ENCODE measurements around the gene SLC9A3. TPM values are rescaled to one million over a fixed set of nuclear protein-coding genes. Genes with fewer than 3 reads are reported as not detected.

Gene SLC9A3
- total RNA-seq, 1 donor from 2014 or later, result 1.6 TPM

DNA sequence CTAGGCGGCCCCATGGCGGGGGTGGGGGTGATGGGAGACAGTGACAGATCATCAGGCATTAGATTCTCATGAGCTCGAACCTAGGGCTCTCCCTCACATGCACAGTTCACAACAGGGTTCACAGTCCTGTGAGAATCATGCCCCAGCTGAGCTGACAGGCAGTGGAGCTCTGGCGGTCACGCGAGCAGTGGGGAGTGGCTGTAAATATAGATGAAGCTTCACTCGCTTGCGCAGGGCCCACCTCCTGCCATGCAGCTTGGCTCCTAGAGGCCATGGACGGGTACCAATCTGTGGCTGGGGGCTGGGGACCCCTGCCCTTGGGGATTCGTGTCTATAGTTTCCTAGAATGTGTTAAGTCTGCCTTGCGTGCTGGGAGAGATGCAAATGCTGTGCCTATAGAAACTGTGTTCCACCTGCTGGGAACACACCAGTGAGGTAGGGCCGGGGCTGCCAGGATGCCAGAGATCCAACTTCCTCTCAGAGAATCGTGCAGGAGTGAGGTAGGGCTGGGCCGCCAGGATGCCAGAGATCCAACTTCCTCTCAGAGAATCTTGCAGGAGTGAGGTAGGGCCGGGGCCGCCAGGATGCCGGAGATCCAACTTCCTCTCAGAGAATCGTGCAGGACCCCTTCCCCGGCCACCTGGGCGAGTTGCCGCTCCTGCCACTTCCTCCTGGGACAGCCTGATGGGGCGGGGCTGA is 95.3 kb downstream of the SLC9A3 start:
- Histone ChIP-seq H3K9me3 (ENCODE audit: control insufficient read depth in 3 of 3, low read length in 3 of 3) (no peaks in the 10 kb centered on the region), H3K27me3 (ENCODE audit: control insufficient read depth in 3 of 3, insufficient read depth in 3 of 3, low read length in 3 of 3) (peaks cover 13 to 43% (median 13%) of the 10 kb centered on the region in 3 donors), H3K27ac (ENCODE audit: low read depth, low read length) (no peak overlapping the region), H3K9ac (ENCODE audit: low read depth in 1 of 3, low read length in 3 of 3) (no peak overlapping the region), H3K36me3 (ENCODE audit: control insufficient read depth in 3 of 3, insufficient read depth in 3 of 3, low read length in 3 of 3) (no peaks in the 10 kb centered on the region), H3K4me1 (ENCODE audit: control insufficient read depth in 3 of 3, insufficient read depth in 3 of 3, low read length in 3 of 3) (peaks cover 0 to 4% (median 0%) of the 10 kb centered on the region in 3 donors), H3K4me3 (ENCODE audit: low read length in 3 of 3) (no peak overlapping the region)

- Histone ChIP-seq H3K4me3 (ENCODE audit: low read length in 3 of 3) (no peak overlapping the region), H3K27ac (ENCODE audit: low read depth, low read length) (no peak overlapping the region), H3K4me1 (ENCODE audit: control insufficient read depth in 3 of 3, insufficient read depth in 3 of 3, low read length in 3 of 3) (peaks cover 0 to 4% (median 0%) of the 10 kb centered on the region in 3 donors), H3K27me3 (ENCODE audit: control insufficient read depth in 3 of 3, insufficient read depth in 3 of 3, low read length in 3 of 3) (peaks cover 13 to 36% (median 13%) of the 10 kb centered on the region in 3 donors), H3K9ac (ENCODE audit: low read depth in 1 of 3, low read length in 3 of 3) (no peak overlapping the region), H3K36me3 (ENCODE audit: control insufficient read depth in 3 of 3, insufficient read depth in 3 of 3, low read length in 3 of 3) (no peaks in the 10 kb centered on the region), H3K9me3 (ENCODE audit: control insufficient read depth in 3 of 3, low read length in 3 of 3) (no peaks in the 10 kb centered on the region)
Observed at GRCh38 chr5:428219-428618, 96.0 kb downstream of the SLC9A3 start.

GRCh38 chr5:427415-428087 is 96.7 kb downstream of the SLC9A3 start:
- H3K27ac ChIP-seq (ENCODE audit: low read depth, low read length), result no peak overlapping the region
- H3K9me3 ChIP-seq (ENCODE audit: control insufficient read depth in 3 of 3, low read length in 3 of 3), result no peaks in the 10 kb centered on the region
- no peaks in the 10 kb centered on the region for H3K36me3 ChIP-seq (ENCODE audit: control insufficient read depth in 3 of 3, insufficient read depth in 3 of 3, low read length in 3 of 3)
- H3K9ac ChIP-seq (ENCODE audit: low read depth in 1 of 3, low read length in 3 of 3), result no peak overlapping the region
- no peak overlapping the region for H3K4me3 ChIP-seq (ENCODE audit: low read length in 3 of 3)
- peaks cover 0 to 4% (median 0%) of the 10 kb centered on the region in 3 donors for H3K4me1 ChIP-seq (ENCODE audit: control insufficient read depth in 3 of 3, insufficient read depth in 3 of 3, low read length in 3 of 3)
- peaks cover 13 to 30% (median 13%) of the 10 kb centered on the region in 3 donors for H3K27me3 ChIP-seq (ENCODE audit: control insufficient read depth in 3 of 3, insufficient read depth in 3 of 3, low read length in 3 of 3)

DNA sequence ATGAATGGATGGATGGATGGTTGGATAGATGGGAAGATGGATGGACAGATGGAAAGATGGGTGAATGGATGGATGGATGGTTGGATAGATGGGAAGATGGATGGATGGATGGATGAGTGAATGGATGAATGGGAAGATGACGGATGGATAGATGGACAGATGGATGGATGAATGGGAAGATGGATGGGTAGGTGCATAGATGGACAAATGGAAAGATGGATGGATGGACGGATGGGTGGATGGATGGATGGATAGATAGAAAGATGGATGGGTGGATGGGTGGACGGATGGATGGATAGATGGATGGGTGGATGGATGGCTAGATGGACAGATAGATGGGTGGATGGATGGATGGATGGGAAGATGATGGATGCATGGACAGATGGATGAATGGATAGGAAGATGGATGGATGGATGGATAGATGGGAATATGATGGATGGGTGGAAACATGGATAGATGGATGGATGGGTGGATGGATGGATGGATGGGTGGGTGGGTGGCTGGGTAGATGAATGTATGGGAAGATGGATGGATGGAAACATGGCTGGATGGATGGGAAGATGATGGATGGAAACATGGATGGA is 97.8 kb downstream of the SLC9A3 start:
- Histone ChIP-seq H3K27ac (ENCODE audit: low read depth, low read length) (no peak overlapping the region), H3K4me3 (ENCODE audit: low read length in 3 of 3) (no peak overlapping the region), H3K4me1 (ENCODE audit: control insufficient read depth in 3 of 3, insufficient read depth in 3 of 3, low read length in 3 of 3) (peaks cover 0 to 4% (median 0%) of the 10 kb centered on the region in 3 donors), H3K9me3 (ENCODE audit: control insufficient read depth in 3 of 3, low read length in 3 of 3) (no peaks in the 10 kb centered on the region), H3K27me3 (ENCODE audit: control insufficient read depth in 3 of 3, insufficient read depth in 3 of 3, low read length in 3 of 3) (peaks cover 13 to 26% (median 13%) of the 10 kb centered on the region in 3 donors), H3K36me3 (ENCODE audit: control insufficient read depth in 3 of 3, insufficient read depth in 3 of 3, low read length in 3 of 3) (no peaks in the 10 kb centered on the region), H3K9ac (ENCODE audit: low read depth in 1 of 3, low read length in 3 of 3) (no peak overlapping the region)

- H3K27ac ChIP-seq (ENCODE audit: low read depth, low read length), result no peak overlapping the region
- H3K4me3 ChIP-seq (ENCODE audit: low read length in 3 of 3), result no peak overlapping the region
- no peak overlapping the region for H3K9ac ChIP-seq (ENCODE audit: low read depth in 1 of 3, low read length in 3 of 3)
- H3K4me1 ChIP-seq (ENCODE audit: control insufficient read depth in 3 of 3, insufficient read depth in 3 of 3, low read length in 3 of 3), result peaks cover 0 to 4% (median 0%) of the 10 kb centered on the region in 3 donors
- H3K27me3 ChIP-seq (ENCODE audit: control insufficient read depth in 3 of 3, insufficient read depth in 3 of 3, low read length in 3 of 3), result peaks cover 13 to 20% (median 13%) of the 10 kb centered on the region in 3 donors
- H3K9me3 ChIP-seq (ENCODE audit: control insufficient read depth in 3 of 3, low read length in 3 of 3), result no peaks in the 10 kb centered on the region
- H3K36me3 ChIP-seq (ENCODE audit: control insufficient read depth in 3 of 3, insufficient read depth in 3 of 3, low read length in 3 of 3), result no peaks in the 10 kb centered on the region
Observed at GRCh38 chr5:425714-426113, 98.5 kb downstream of the SLC9A3 start.

DNA sequence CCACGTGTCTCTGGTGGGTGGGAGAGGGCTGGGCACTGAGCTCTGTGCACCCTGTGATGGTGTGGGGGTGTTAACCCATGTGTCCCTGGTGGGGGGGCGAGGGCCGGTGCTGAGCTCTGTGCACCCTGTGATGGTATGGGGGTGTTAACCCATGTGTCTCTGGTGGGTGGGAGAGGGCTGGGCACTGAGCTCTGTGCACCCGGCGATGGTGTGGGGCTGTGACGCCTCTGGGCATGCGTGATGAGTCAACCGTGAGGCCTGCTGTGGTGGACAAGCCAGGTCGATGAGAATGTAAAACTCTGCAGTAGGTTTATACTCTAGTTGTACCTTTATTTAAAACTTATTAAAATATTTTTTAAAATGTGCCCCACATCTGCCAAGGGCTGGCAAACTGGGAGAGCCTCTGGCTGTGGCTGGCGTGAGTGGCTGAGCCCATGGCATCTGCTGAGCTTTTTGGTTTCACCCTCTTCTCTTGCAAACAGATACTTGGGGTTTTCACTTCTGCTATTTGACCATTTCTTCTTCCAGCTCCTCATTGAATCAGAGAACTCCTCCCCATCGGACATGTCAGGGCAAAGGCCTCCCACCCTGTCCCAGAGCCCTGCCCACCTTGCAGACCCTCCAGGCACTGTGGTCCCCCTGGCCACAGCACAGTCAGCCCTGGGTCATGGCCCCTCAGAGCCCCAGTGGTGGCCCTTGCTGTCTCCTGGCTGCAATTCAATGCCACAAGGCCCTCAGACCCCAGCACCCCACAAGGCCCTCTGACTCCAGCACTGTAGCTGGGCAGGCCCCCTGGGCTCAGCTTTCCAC is 99.7 kb downstream of the SLC9A3 start:
- Histone ChIP-seq H3K4me3 (ENCODE audit: low read length in 3 of 3) (no peak overlapping the region), H3K27ac (ENCODE audit: low read depth, low read length) (no peak overlapping the region), H3K9ac (ENCODE audit: low read depth in 1 of 3, low read length in 3 of 3) (no peak overlapping the region), H3K36me3 (ENCODE audit: control insufficient read depth in 3 of 3, insufficient read depth in 3 of 3, low read length in 3 of 3) (no peaks in the 10 kb centered on the region), H3K27me3 (ENCODE audit: control insufficient read depth in 3 of 3, insufficient read depth in 3 of 3, low read length in 3 of 3) (peaks cover 3 to 9% (median 7%) of the 10 kb centered on the region in 3 donors), H3K9me3 (ENCODE audit: control insufficient read depth in 3 of 3, low read length in 3 of 3) (no peaks in the 10 kb centered on the region), H3K4me1 (ENCODE audit: control insufficient read depth in 3 of 3, insufficient read depth in 3 of 3, low read length in 3 of 3) (no peaks in the 10 kb centered on the region)

DNA sequence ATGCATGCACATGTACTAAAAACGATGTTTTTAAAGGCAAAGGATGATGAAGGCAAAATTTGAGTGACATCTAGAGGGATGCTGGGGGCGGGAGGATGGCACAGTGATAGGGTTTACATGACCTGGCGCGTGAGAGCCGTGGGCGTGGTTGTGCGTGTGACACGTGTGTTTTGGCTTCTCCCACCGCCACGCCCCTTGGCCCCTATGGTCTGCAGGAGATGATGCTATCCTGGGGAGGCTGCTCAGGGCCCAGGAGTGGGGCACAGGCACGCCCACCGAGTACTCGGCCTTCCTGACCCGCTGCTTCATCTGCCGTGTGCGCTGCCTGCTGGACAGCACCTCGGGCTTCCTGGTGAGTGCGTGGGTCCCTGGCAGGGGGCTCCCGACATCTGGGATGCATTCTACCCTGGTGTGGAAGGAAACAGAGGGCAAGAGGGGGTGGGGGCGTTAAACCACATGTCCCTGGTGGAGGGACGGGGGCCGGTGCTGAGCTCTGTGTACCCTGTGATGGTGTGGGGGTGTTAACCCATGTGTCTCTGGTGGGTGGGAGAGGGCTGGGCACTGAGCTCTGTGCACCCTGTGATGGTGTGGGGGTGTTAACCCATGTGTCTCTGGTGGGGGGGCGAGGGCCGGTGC is 100.5 kb downstream of the SLC9A3 start:
- Histone ChIP-seq H3K27me3 (ENCODE audit: control insufficient read depth in 3 of 3, insufficient read depth in 3 of 3, low read length in 3 of 3) (peaks cover 3 to 9% (median 7%) of the 10 kb centered on the region in 3 donors), H3K4me1 (ENCODE audit: control insufficient read depth in 3 of 3, insufficient read depth in 3 of 3, low read length in 3 of 3) (no peaks in the 10 kb centered on the region), H3K36me3 (ENCODE audit: control insufficient read depth in 3 of 3, insufficient read depth in 3 of 3, low read length in 3 of 3) (no peaks in the 10 kb centered on the region), H3K9ac (ENCODE audit: low read depth in 1 of 3, low read length in 3 of 3) (no peak overlapping the region), H3K27ac (ENCODE audit: low read depth, low read length) (no peak overlapping the region), H3K4me3 (ENCODE audit: low read length in 3 of 3) (no peak overlapping the region), H3K9me3 (ENCODE audit: control insufficient read depth in 3 of 3, low read length in 3 of 3) (no peaks in the 10 kb centered on the region)

DNA sequence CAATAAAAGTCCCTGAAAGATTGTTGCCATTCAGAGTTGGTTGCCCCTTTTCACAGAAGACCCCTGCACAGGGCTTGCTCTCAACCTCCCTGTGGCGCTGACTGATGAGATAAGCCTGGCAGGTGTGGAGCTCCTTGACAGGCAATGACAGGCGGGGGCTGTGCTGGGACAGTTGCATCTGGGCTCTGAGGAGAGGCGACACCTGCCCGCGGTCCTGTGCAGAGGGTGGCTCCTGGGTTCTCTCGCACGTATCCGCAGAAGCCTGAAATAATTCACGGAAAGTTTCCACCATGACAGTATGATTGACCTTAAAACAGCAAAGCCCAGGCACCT is 101.0 kb downstream of the SLC9A3 start:
- no peaks in the 10 kb centered on the region for H3K9me3 ChIP-seq (ENCODE audit: control insufficient read depth in 3 of 3, low read length in 3 of 3)
- peaks cover 3 to 7% (median 5%) of the 10 kb centered on the region in 3 donors for H3K27me3 ChIP-seq (ENCODE audit: control insufficient read depth in 3 of 3, insufficient read depth in 3 of 3, low read length in 3 of 3)
- peaks cover 0 to 3% (median 0%) of the 10 kb centered on the region in 3 donors for H3K4me1 ChIP-seq (ENCODE audit: control insufficient read depth in 3 of 3, insufficient read depth in 3 of 3, low read length in 3 of 3)
- H3K36me3 ChIP-seq (ENCODE audit: control insufficient read depth in 3 of 3, insufficient read depth in 3 of 3, low read length in 3 of 3), result no peaks in the 10 kb centered on the region
- no peak overlapping the region for H3K4me3 ChIP-seq (ENCODE audit: low read length in 3 of 3)
- no peak overlapping the region for H3K27ac ChIP-seq (ENCODE audit: low read depth, low read length)
- H3K9ac ChIP-seq (ENCODE audit: low read depth in 1 of 3, low read length in 3 of 3), result no peak overlapping the region

GRCh38 chr5:422323-423232 is 101.7 kb downstream of the SLC9A3 start:
- Histone ChIP-seq H3K27me3 (ENCODE audit: control insufficient read depth in 3 of 3, insufficient read depth in 3 of 3, low read length in 3 of 3) (peaks cover 3% of the 10 kb centered on the region in 3 donors), H3K9me3 (ENCODE audit: control insufficient read depth in 3 of 3, low read length in 3 of 3) (no peaks in the 10 kb centered on the region), H3K4me1 (ENCODE audit: control insufficient read depth in 3 of 3, insufficient read depth in 3 of 3, low read length in 3 of 3) (peaks cover 0 to 3% (median 0%) of the 10 kb centered on the region in 3 donors), H3K4me3 (ENCODE audit: low read length in 3 of 3) (no peak overlapping the region), H3K27ac (ENCODE audit: low read depth, low read length) (no peak overlapping the region), H3K9ac (ENCODE audit: low read depth in 1 of 3, low read length in 3 of 3) (no peak overlapping the region), H3K36me3 (ENCODE audit: control insufficient read depth in 3 of 3, insufficient read depth in 3 of 3, low read length in 3 of 3) (no peaks in the 10 kb centered on the region)

All from skeletal muscle tissue (tissue), 4 donors.